GM12878 (cell line): ENCODE results near the gene LARGE1. TPM values are rescaled to one million over a fixed set of nuclear protein-coding genes. Genes with fewer than 3 reads are reported as not detected.

ENCODE experiments used
- ATAC-seq: fragments of 200-7000 bp; cut with Tn5 transposase; 3 replicates; pipeline ENCODE4 v1.9.1; 2020; ENCODE audit warnings: mild to moderate bottlenecking, moderate library complexity
- BruUV-seq: library from RNA; stranded (reverse); fragments of 400-500 nt; replicated peaks from 2 replicates; lab custom pipeline; 2021; lab: Mats Ljungman, UMichigan
- CTCF ChIA-PET: fragments of 300-600 bp; sonication (Branson Sonifier 250); formaldehyde crosslinking; extraction: SDS; loops from one replicate; lab custom pipeline; 2021; ENCODE audit warnings: inconsistent platforms; lab: Yijun Ruan, JAX
- POLR2A ChIA-PET: fragments of 350-600 bp; formaldehyde crosslinking; extraction: SDS; loops from one replicate; lab custom pipeline; 2021; ENCODE audit warnings: inconsistent platforms; lab: Charles Lee
- RAD21 ChIA-PET: fragments of 300-600 bp; sonication (Branson Sonifier 250); formaldehyde crosslinking; loops from one replicate; lab custom pipeline; 2023; ENCODE audit warnings: antibody characterized with exemption; ENCODE audit not compliant: unreplicated experiment; lab: Charles Lee
- SMC1A ChIA-PET: fragments of 300-600 bp; sonication (Branson Sonifier 250); formaldehyde crosslinking; loops from one replicate; lab custom pipeline; 2023; ENCODE audit not compliant: unreplicated experiment, uncharacterized antibody; lab: Charles Lee
- DNase-seq: peaks from one replicate; pipeline ENCODE4 v3.0.0-alpha.2; 2011; ENCODE audit warnings: low read depth, low spot score
- FAIRE-seq: peaks from 3 replicates; lab custom pipeline; 2011; peaks lifted over from hg19 to GRCh38; lab: Jason Lieb, UNC
- H2AFZ ChIP-seq: 2 replicates; pipeline ENCODE4 v1.6.0; 2011; ENCODE audit warnings: low read depth, low read length, control low read depth; ENCODE audit not compliant: control insufficient read depth
- H3K27ac ChIP-seq: 2 replicates; pipeline ENCODE4 v1.5.1; 2011; ENCODE audit warnings: control low read depth; ENCODE audit not compliant: control insufficient read depth, insufficient read depth
- H3K27me3 ChIP-seq, 2 experiments: replicated peaks in 1 of 2; 2 replicates each; pipeline versions ENCODE4 v1.6.0 to v1.6.1; 2011; ENCODE audit warnings: low read length in 1 of 2; ENCODE audit not compliant: control insufficient read depth in 2 of 2, insufficient read depth in 2 of 2
- H3K36me3 ChIP-seq, 2 experiments: 2 replicates each; pipeline ENCODE4 v1.5.1; 2011; ENCODE audit warnings: low read length in 1 of 2; ENCODE audit not compliant: control insufficient read depth in 2 of 2, insufficient read depth in 2 of 2
- H3K4me1 ChIP-seq: 2 replicates; pipeline ENCODE4 v1.6.1; 2011; ENCODE audit warnings: mild to moderate bottlenecking, low read length, moderate library complexity, mixed read lengths; ENCODE audit not compliant: control insufficient read depth, insufficient read depth
- H3K4me2 ChIP-seq: 2 replicates; pipeline ENCODE4 v1.6.0; 2011; ENCODE audit warnings: control low read depth; ENCODE audit not compliant: control insufficient read depth, insufficient read depth
- H3K4me3 ChIP-seq: fragments of 200-600 bp; sonication (generic); 2 replicates; pipeline ENCODE4 v1.5.1; 2016
- H3K79me2 ChIP-seq: 2 replicates; pipeline ENCODE4 v1.6.0; 2011; ENCODE audit warnings: low read length; ENCODE audit not compliant: control insufficient read depth, insufficient read depth
- H3K9ac ChIP-seq: 2 replicates; pipeline ENCODE4 v1.8.0; 2011; ENCODE audit warnings: low read length, control low read depth, mixed read lengths; ENCODE audit not compliant: control insufficient read depth, insufficient read depth
- H3K9me3 ChIP-seq: replicated peaks from 3 replicates; pipeline ENCODE4 v1.5.1; 2011; ENCODE audit warnings: mild to moderate bottlenecking, low read length; ENCODE audit not compliant: control insufficient read depth, insufficient read depth
- H4K20me1 ChIP-seq: 2 replicates; pipeline ENCODE4 v1.6.0; 2011; ENCODE audit not compliant: control insufficient read depth, insufficient read depth
- FOXK2 ChIP-seq: fragments of 450-650 bp; IDR thresholded peaks from 2 replicates; pipeline ENCODE4 v1.6.1; 2017; ENCODE audit warnings: mild to moderate bottlenecking, moderate library complexity
- HDGF ChIP-seq: fragments of 450-650 bp; IDR thresholded peaks from 2 replicates; pipeline ENCODE4 v1.6.1; 2016; ENCODE audit warnings: antibody characterized with exemption
- KLF5 ChIP-seq: fragments of 450-650 bp; IDR thresholded peaks from 2 replicates; pipeline ENCODE4 v1.6.1; 2014; ENCODE audit warnings: mild to moderate bottlenecking; ENCODE audit not compliant: partially characterized antibody
- POLR2AphosphoS2 ChIP-seq: IDR thresholded peaks from 2 replicates; pipeline ENCODE4 v1.6.1; 2011; ENCODE audit warnings: low read depth, mild to moderate bottlenecking, low read length, improper control_type of control experiment, moderate library complexity
- RUNX3 ChIP-seq: IDR thresholded peaks from 2 replicates; pipeline ENCODE4 v1.6.1; 2012; ENCODE audit warnings: low read length, inconsistent platforms
- WRNIP1 ChIP-seq: IDR thresholded peaks from 2 replicates; pipeline ENCODE4 v1.6.1; 2011; ENCODE audit warnings: low read depth, low read length, improper control_type of control experiment, borderline replicate concordance
- ZNF274 ChIP-seq: IDR thresholded peaks from one replicate; pipeline ENCODE4 v1.8.0; 2011; ENCODE audit not compliant: insufficient read length, insufficient read depth
- WGBS: methylation state at CpG from one replicate; pipeline ENCODE4 v1.1.6; 2016; ENCODE audit warnings: low lambda C conversion rate; ENCODE audit not compliant: insufficient replicate concordance, insufficient coverage; ENCODE audit errors: missing lambda C conversion rate; 5-methylcytosine and 5-hydroxymethylcytosine counted together
- in situ Hi-C: fragments of 300-500 bp; cut with MboI; formaldehyde crosslinking; loops from 9 replicates; pipeline ENCODE4 v1.14.3; 2018; ENCODE audit warnings: mixed read lengths
- intact Hi-C: fragments of 100-400 bp; cut with micrococcal nuclease; formaldehyde crosslinking; loops from one replicate; pipeline ENCODE4 v1.14.2; 2022; ENCODE audit not compliant: unreplicated experiment
- polyA plus RNA-seq, 11 experiments: library from polyadenylated mRNA; depleted of rRNA in 4 of 11; unstranded in 6 of 11; stranded (reverse) in 5 of 11; fragments of >200 nt; fragmentation: Nextera tagmentation in 4 of 11; fragmentation: Illumina TruSeq in 1 of 11; extraction: Ambion mirVana in 4 of 11; extraction: Trizol in 1 of 11; gene quantifications; 1 replicate in 1 of 11; 2 replicates in 10 of 11; pipeline versions ENCODE4 v1.2.1 to v1.2.3, GENCODE V29; 2011 to 2016; ENCODE audit warnings: inconsistent platforms in 2 of 11, missing spikeins in 2 of 11, low read depth in 1 of 11
- total RNA-seq, 4 experiments: library from RNA; depleted of rRNA in 3 of 4; stranded (reverse); fragments of >200 nt in 3 of 4; fragmentation: Illumina TruSeq in 1 of 4; extraction: Trizol in 1 of 4; gene quantifications; 2 replicates each; pipeline versions ENCODE4 v1.2.1 to v1.2.3, GENCODE V29; 2013 to 2021
- TF ChIP-seq, protein P1 (sequence below): fragments of 450-650 bp; IDR thresholded peaks from 2 replicates; pipeline ENCODE4 v1.6.1; 2017; ENCODE audit warnings: borderline replicate concordance
- TF ChIP-seq, protein P2 (sequence below), 3 experiments: IDR thresholded peaks in 2 of 3; conservative IDR thresholded peaks in 1 of 3; 2 replicates each; pipeline ENCODE4 v1.5.1; 2011; ENCODE audit warnings: low read depth in 3 of 3, low read length in 3 of 3, mild to moderate bottlenecking in 3 of 3, control low read depth in 2 of 3, moderate library complexity in 2 of 3, inconsistent platforms in 1 of 3, mixed read lengths in 1 of 3; ENCODE audit not compliant: control insufficient read depth in 2 of 3, insufficient read depth in 1 of 3; ENCODE audit errors: extremely low read depth in 1 of 3

LARGE1 gene
- total and polyA plus RNA-seq, 10 of the 15 experiments (the other 5 are each of a cell fraction or from before 2014, with no cell fraction given) = 3.2 to 41.4 (median 17.3) TPM

- no peak overlapping the region for H2AFZ ChIP-seq
- ChIA-PET CTCF (no interaction called here), RAD21 (no interaction called here), SMC1A (interaction anchor here (1.2 to 1.3 kb wide), 2 partner anchors 9 to 36 kb away, joined by 4 to 5 read pairs; no protein-coding TSS in a partner anchor), POLR2A (interaction anchor here (0.6 kb wide), 1 partner anchor 325 kb away, joined by 3 read pairs; no protein-coding TSS in a partner anchor)
- intact Hi-C loops = no loop called here
- no peaks in the 10 kb centered on the region for H3K79me2 ChIP-seq
- FAIRE-seq (no peak), DNase-seq (no peak), ATAC-seq (peak; percentile 52)
- no peak overlapping the region for H3K9ac ChIP-seq
- no TSS peak for BruUV-seq
- TF ChIP-seq POLR2AphosphoS2 = no peak
- TF ChIP-seq FOXK2 = no peak
- no peak for TF ChIP-seq HDGF
- no peak for TF ChIP-seq WRNIP1
- no peak for TF ChIP-seq KLF5
- TF ChIP-seq, protein P1, sequence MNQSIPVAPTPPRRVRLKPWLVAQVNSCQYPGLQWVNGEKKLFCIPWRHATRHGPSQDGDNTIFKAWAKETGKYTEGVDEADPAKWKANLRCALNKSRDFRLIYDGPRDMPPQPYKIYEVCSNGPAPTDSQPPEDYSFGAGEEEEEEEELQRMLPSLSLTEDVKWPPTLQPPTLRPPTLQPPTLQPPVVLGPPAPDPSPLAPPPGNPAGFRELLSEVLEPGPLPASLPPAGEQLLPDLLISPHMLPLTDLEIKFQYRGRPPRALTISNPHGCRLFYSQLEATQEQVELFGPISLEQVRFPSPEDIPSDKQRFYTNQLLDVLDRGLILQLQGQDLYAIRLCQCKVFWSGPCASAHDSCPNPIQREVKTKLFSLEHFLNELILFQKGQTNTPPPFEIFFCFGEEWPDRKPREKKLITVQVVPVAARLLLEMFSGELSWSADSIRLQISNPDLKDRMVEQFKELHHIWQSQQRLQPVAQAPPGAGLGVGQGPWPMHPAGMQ = no peak
- TF ChIP-seq RUNX3 = no peak
- no peak overlapping the region for H3K4me2 ChIP-seq
- no peaks in the 10 kb centered on the region for H3K36me3 ChIP-seq
- no peaks in the 10 kb centered on the region for H3K27me3 ChIP-seq
- in situ Hi-C loops = no loop called here
- no peak overlapping the region for H3K27ac ChIP-seq
- no peaks in the 10 kb centered on the region for H3K4me1 ChIP-seq
- no peaks in the 10 kb centered on the region; the same call in 2 of the 3 replicates for H3K9me3 ChIP-seq
- no peak overlapping the region for H3K4me3 ChIP-seq
- no peaks in the 10 kb centered on the region for H4K20me1 ChIP-seq
Measured at GRCh38 chr22:33361581-33361980, 558.7 kb downstream of the LARGE1 start.

DNA sequence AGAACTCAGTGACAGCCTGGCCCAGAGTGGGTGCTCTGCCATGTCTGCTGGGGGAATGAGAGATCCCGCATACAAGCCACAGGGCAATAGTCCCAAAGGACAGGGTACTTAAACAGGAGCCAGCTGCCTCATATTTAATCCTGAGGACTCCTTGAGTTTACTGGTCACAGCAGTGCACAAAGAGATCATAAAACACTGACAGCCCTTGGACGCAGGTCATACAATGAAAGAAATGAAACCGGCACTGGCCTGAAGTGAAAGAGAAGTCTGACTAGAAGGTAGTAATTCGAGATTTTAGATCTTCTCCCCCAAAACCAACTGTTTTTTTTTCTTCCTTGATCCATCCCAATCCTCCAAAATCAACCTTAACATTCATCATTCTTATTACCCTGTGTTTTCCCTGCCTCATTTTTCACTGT lies 562.3 kb downstream of the LARGE1 start:
- Histone ChIP-seq H3K4me2 (no peak overlapping the region), H3K27me3 (no peaks in the 10 kb centered on the region), H4K20me1 (no peaks in the 10 kb centered on the region), H3K9me3 (no peaks in the 10 kb centered on the region), H3K36me3 (no peaks in the 10 kb centered on the region), H3K27ac (no peak overlapping the region), H2AFZ (no peak overlapping the region), H3K9ac (no peak overlapping the region), H3K4me1 (no peaks in the 10 kb centered on the region)
- ATAC-seq (no peak), FAIRE-seq (no peak), DNase-seq (no peak)
- in situ Hi-C loops (no loop called here), intact Hi-C loops (no loop called here)
- no TSS peak for BruUV-seq
- RAD21 ChIA-PET = no interaction called here
- CTCF ChIA-PET = no interaction called here
- POLR2A ChIA-PET = no interaction called here
- 89% methylated on average over 4 of the region's 4 CpGs for WGBS
- SMC1A ChIA-PET = no interaction called here
- TF ChIP-seq ZNF274 = no peak
- TF ChIP-seq, protein P2, sequence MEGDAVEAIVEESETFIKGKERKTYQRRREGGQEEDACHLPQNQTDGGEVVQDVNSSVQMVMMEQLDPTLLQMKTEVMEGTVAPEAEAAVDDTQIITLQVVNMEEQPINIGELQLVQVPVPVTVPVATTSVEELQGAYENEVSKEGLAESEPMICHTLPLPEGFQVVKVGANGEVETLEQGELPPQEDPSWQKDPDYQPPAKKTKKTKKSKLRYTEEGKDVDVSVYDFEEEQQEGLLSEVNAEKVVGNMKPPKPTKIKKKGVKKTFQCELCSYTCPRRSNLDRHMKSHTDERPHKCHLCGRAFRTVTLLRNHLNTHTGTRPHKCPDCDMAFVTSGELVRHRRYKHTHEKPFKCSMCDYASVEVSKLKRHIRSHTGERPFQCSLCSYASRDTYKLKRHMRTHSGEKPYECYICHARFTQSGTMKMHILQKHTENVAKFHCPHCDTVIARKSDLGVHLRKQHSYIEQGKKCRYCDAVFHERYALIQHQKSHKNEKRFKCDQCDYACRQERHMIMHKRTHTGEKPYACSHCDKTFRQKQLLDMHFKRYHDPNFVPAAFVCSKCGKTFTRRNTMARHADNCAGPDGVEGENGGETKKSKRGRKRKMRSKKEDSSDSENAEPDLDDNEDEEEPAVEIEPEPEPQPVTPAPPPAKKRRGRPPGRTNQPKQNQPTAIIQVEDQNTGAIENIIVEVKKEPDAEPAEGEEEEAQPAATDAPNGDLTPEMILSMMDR (IDR thresholded peaks at IDR 0.05 in 2 of 3, conservative IDR thresholded peaks at IDR 0.05 in 1 of 3; ENCODE audit: control insufficient read depth in 2 of 3, extremely low read depth in 1 of 3, insufficient read depth in 1 of 3, low read depth in 3 of 3, low read length in 3 of 3) = no peak
- TF ChIP-seq, all 136 proteins: peak for 0
- Histone ChIP-seq H3K79me2 (no peaks in the 10 kb centered on the region), H3K4me3 (no peak overlapping the region)
